NCI-H2196 (cell line): ENCODE results near the gene MSS51.

Experiments used
- DNase-seq: peaks from one replicate; lab custom pipeline; 2025; ENCODE audit not compliant: unreplicated experiment; lab: John Stamatoyannopoulos, UW

MSS51 gene

GRCh38 chr10:73433538-73433867 is at the start of gene MSS51:
Gene MSS51 (minus strand): TSS chr10:73433561. CDS start chr10:73428284, 5,277 bp downstream.
- DNase-seq: no peak

DNA sequence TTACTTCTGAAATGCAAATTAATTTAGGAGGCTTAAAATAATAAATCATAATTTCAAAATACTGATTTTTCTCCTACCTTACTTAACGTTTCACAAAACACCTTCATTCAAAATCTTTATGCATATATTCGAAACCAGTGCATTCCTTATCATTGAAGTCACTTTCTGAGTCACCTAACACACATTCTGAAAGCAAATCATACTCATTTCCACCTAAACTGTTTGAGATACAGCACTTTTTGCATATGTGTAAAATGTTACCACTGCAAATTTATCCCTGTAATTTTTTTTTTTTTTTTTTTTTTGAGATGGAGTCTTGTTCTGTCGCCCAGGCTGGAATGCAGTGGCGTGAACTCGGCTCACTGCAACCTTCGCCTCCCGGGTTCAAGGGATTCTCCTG is 46.8 kb upstream of the MSS51 start:
- DNase-seq: no peak

- DNase-seq: no peak
These were observed 45.3 kb upstream of the MSS51 start for GRCh38 chr10:73478636-73479035.

- no peak for DNase-seq
These were observed 37.9 kb upstream of the MSS51 start for GRCh38 chr10:73471226-73471625.

- DNase-seq: no peak
These were observed 36.2 kb upstream of the MSS51 start for GRCh38 chr10:73469579-73469978.

GRCh38 chr10:73467206-73467605 is 33.8 kb upstream of the MSS51 start:
- DNase-seq: no peak

DNA sequence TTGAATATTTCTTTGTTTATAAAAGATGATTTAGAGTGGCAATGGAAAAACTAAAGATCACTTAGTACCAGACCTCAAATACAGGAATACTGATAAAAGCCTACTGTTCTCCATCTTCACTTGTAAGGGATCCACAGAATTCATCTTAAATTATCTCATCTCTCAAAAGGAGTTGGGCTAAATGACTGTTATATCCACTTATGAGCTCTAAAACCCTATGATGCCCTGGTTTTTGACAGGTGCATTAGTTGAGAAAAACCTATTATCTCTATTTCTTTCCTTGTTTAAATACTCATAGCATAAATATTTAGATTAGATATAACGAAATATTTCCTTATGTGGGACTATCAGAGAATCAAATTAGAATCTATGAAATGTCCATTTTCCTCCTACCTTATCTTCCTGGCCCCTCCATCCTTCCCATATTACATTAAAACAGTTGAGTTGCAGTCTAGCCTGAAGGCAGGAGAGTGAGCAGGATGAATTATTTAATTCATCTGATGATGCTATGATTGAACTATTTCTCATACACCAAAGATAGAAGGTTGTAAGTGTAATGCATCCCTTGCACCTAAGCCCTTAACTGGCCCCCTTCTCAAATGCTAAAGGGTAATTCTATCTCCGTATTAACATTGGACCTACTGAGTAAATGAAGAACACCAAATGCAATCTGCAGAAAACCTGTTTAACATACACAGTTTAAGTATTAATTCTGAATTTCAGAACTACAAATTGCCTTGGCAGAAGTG is 32.8 kb upstream of the MSS51 start:
- DNase-seq: no peak

GRCh38 chr10:73460897-73461296 is 27.5 kb upstream of the MSS51 start:
- no peak for DNase-seq

- DNase-seq: no peak
These were observed 26.4 kb upstream of the MSS51 start for GRCh38 chr10:73459683-73460314.

DNA sequence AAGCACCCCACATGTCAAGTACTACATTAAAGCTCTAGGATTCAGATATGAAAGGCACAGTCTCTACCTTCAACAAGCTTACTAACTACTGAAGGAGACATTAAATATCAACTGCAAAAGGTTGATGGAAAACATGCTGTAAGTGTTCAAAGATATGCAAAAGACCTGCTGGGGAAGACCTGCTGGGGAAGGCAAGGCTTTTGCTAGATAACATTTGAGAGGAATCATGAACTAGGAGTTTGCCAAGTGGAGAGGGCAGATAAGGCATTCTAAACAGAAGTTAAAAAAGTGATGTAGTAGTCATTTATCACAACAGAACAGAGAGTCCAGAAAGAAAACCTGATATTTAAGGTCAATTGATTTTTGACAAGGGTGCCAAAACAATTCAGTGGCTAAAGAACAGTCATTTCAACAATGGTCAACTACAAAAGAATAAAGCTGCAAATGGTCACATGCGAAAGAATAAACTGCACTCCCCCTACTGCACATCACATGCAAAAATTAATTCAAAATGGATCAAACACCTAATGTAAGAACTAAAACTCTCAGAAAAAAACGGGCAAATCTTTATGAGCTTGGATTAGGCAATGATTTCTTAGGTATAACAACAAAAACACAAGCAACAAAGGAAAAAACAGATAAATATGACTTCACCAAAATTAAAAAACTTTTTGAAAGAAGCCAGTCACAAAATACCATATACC is 23.0 kb upstream of the MSS51 start:
- no peak for DNase-seq

DNA sequence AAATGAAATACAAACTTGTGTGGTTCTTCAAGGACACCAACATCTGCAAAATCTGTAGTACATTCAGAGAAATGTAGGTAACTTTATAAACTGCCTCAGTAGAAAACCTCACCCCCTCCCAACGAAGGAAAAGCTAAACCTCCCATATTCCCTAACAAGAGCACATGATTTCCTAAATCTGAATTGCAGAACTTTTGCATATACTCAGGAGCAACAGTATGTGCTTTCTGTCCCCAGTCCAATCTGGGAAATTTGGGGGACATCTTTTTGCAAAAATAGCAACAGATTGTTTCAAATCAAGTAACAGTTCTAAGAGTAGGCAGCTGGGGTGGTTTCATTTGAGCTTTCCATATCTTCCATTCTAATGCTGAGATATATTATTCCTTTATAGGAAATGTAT is 15.8 kb upstream of the MSS51 start:
- DNase-seq: no peak

GRCh38 chr10:73448384-73448783 is 15.0 kb upstream of the MSS51 start:
- no peak for DNase-seq

- no peak for DNase-seq
These were observed 13.6 kb upstream of the MSS51 start for GRCh38 chr10:73446926-73447325.

DNA sequence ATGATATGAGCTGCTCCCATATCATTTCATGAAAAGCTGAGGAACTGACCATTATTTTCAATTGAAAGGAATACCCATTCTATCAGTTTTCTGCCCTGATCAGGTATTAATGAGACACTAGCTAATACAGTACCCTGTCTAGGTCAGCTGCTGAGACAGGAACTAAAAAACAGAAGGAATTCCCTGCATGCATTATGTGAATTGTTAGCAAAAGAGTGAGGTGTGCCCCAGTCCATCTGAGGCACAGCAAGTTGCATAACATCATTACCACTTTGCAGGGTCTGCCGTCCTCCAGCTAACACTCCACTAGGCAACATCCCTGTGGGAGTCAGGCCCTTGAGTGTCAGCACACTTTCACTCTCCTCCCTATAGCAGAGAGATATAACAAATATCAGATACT is 11.1 kb upstream of the MSS51 start:
- DNase-seq: no peak

DNA sequence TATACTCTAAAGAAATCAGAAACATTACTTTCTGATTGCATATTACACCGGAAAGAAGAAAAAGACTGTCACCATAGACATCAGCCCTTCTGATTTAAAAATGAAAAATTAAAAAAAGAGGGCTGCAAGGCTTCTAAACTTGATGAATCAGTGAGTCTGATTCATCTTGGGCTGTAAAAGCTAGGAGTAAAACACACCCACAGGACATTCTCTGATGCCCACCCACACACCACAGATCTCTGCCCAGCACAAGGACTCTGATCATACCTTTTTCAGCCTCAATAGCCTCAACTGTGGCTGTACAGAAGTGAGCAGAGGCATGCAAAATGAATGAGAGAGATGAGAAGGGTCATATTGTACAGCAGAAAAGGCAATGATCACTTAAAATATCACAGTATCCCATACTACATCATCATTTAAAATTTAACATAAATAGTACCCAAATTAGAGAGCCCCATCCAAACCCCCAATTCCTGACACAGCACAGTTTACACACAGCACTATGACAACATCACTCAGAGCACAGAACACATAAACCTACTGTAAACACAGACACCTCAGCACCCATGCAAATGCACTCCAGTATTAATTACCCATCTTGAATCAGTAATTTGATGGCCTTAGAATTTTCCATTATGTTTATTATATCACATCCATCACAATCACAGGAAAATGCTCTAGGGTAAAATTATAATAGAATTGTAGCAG is 6.4 kb upstream of the MSS51 start:
- DNase-seq: no peak

GRCh38 chr10:73439055-73439454 is 5.7 kb upstream of the MSS51 start:
- DNase-seq: no peak

DNA sequence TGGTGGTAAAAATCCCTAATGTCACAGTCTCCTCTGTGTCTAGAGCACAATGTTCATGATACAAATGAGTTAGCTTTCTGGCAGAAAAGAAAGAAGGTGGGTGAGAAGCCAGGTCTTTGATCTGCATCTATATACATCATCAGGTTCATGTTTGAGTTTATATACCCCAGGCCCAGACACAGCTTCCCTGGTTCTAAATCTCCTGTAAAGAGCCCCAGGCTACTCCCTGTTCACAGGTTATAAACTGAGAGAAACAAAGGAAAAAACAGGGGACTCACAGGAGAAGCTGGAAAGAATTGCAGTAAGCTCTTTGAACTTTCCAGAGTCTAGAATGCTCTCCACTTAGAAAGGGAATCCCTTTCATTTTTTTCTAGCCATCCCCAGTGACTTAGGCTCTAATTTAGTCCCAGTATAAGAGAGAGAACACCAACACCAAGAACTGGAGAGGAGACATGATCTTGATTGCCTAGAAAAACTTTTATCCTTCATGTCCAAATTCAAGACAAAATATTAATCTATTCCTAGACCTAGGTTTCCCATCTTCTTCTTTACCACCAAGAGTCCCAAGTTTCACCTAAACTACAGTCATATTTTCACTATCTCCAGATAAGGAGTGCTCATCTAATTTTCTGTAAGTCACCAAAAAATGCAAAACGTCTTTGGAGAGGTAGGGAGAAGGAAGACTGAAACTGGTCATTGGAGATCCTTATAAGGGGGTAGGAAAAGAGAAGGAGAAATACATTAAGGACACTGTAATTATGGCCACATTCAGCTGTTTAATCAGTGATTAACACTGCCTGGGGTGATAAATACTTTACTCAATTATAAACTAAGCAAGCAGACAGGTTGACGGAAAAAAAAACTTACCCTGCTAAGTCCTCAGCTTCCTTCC is 469 bp downstream of the MSS51 start:
- no peak for DNase-seq

- DNase-seq: no peak
These were observed 7.0 kb downstream of the MSS51 start for GRCh38 chr10:73426318-73426717.

DNA sequence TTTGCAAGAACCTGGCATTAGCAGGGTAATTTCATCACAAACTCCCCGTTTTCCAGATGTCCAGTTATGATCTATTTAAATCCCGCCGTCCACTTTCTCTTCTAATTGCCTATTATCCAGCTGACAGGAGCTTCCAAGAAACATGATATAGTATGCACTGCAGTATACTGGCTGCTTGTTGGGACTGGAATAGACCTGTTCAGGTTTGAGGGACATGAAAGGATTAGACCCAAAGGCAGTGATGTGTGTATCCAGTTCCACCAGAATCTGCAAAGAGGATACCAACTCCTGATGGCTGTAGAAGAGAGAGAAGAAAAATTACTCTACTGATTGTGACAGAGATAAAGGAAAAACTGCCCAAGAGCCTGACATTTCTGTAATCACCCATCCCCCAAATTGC is 8.9 kb downstream of the MSS51 start:
- DNase-seq: no peak

- DNase-seq: no peak
These were observed 10.1 kb downstream of the MSS51 start for GRCh38 chr10:73423309-73423708.

DNA sequence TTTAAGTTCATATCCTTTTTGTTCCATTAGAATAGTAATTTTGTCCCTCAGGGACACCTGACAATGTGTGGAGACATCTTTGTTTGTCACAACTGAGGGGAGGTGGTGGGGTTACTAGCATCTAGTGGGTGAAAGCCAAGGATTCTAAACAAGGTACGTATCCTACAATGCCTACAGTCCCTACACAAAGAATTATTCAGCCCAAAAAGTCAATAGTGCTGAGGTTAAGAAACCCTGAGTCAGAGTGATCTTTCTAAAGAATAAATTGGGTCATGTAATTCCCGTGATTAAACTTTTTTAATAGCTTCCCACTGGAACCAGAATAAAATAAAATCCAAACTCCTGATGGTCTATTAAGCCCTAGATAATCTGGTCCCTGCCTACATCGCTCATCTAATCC is 16.8 kb downstream of the MSS51 start:
- DNase-seq: no peak
